Erythroblast (primary cell): Measurements from ENCODE around the gene PSME1.

Experiments used
- GATA1 ChIP-seq: IDR thresholded peaks from 2 replicates; pipeline ENCODE4 v1.6.1; 2011; ENCODE audit warnings: low read depth, mild to moderate bottlenecking, control low read depth, low read length, moderate library complexity
- POLR2A ChIP-seq: IDR thresholded peaks from 2 replicates; pipeline ENCODE4 v1.6.1; 2011; ENCODE audit warnings: mild to moderate bottlenecking, low read length

GRCh38 chr14:24172261-24172860 lies 36.4 kb downstream of the PSME1 start:
- TF ChIP-seq POLR2A (no peak), GATA1 (no peak)
